ENCODE results near the gene POLK. TPM values are rescaled to one million over a fixed set of nuclear protein-coding genes. Genes with fewer than 3 reads are reported as not detected.
"Not testable (repeated sequence)": the region's sequence is repeated elsewhere in the genome, so short reads cannot be mapped to it uniquely, and the experiment has no call there.

Gene POLK
- total and polyA plus RNA-seq, 4 donors = 3.7 to 20.6 (median 9.8) TPM

GRCh38 chr5:75505112-75505511, 6.6 kb upstream of the POLK start:
- not testable (repeated sequence) for H3K36me3 ChIP-seq (ENCODE audit: control insufficient read depth in 4 of 4, insufficient read depth in 3 of 4, low read depth in 1 of 4, low read length in 3 of 4); H3K27me3 ChIP-seq (ENCODE audit: control insufficient read depth in 4 of 4, insufficient read depth in 4 of 4, low read length in 3 of 4); H3K9ac ChIP-seq (ENCODE audit: low read depth in 1 of 2, low read length in 2 of 2); H3K27ac ChIP-seq (ENCODE audit: low read depth in 1 of 2, low read length in 2 of 2); H3K4me3 ChIP-seq (ENCODE audit: low read depth in 1 of 3, low read length in 3 of 3); H3K9me3 ChIP-seq (ENCODE audit: control insufficient read depth in 4 of 4, low read length in 3 of 4); DNase-seq (ENCODE audit: low spot score)
- peaks cover 0 to 17% (median 7%) of the 10 kb centered on the region in 4 donors for H3K4me1 ChIP-seq (ENCODE audit: control insufficient read depth in 4 of 4, insufficient read depth in 4 of 4, low read length in 3 of 4)
- WGBS = 93% methylated on average over 5 of the region's 5 CpGs

GRCh38 chr5:75507841-75508240, 3.9 kb upstream of the POLK start:
- TF ChIP-seq CTCF (IDR thresholded peaks at IDR 0.05; ENCODE audit: low read depth, low read length, missing input control) (no peak), EGR1 (IDR thresholded peaks at IDR 0.05; ENCODE audit: low read depth in 2 of 2) (no peak), SP1 (IDR thresholded peaks at IDR 0.05) (no peak), GABPA (IDR thresholded peaks at IDR 0.05 in 1 of 2, conservative IDR thresholded peaks at IDR 0.05 in 1 of 2) (no peak), RXRA (IDR thresholded peaks at IDR 0.05) (no peak), JUND (IDR thresholded peaks at IDR 0.05) (no peak), RAD21 (IDR thresholded peaks at IDR 0.05) (no peak), HNF4G (IDR thresholded peaks at IDR 0.05) (no peak), FOXA1 (IDR thresholded peaks at IDR 0.05) (no peak), MAX (IDR thresholded peaks at IDR 0.05) (no peak), ZBTB33 (IDR thresholded peaks at IDR 0.05) (no peak), NR2F2 (IDR thresholded peaks at IDR 0.05) (no peak), TAF1 (conservative IDR thresholded peaks at IDR 0.05) (no peak), REST (IDR thresholded peaks at IDR 0.05) (no peak)
- 82% methylated on average over 1 of the region's 1 CpG for WGBS
- no peak overlapping the region for H3K27ac ChIP-seq (ENCODE audit: low read depth in 1 of 2, low read length in 2 of 2)
- DNase-seq (ENCODE audit: low spot score) = no peak
- no peaks in the 10 kb centered on the region for H3K27me3 ChIP-seq (ENCODE audit: control insufficient read depth in 4 of 4, insufficient read depth in 4 of 4, low read length in 3 of 4)
- H3K4me1 ChIP-seq (ENCODE audit: control insufficient read depth in 4 of 4, insufficient read depth in 4 of 4, low read length in 3 of 4) = peaks cover 2 to 26% (median 13%) of the 10 kb centered on the region in 4 donors
- H3K36me3 ChIP-seq (ENCODE audit: control insufficient read depth in 4 of 4, insufficient read depth in 3 of 4, low read depth in 1 of 4, low read length in 3 of 4) = peaks cover 0 to 4% (median 1%) of the 10 kb centered on the region in 4 donors
- H3K9me3 ChIP-seq (ENCODE audit: control insufficient read depth in 4 of 4, low read length in 3 of 4) = no peaks in the 10 kb centered on the region
- H3K4me3 ChIP-seq (ENCODE audit: low read depth in 1 of 3, low read length in 3 of 3) = no peak overlapping the region
- no peak overlapping the region for H3K9ac ChIP-seq (ENCODE audit: low read depth in 1 of 2, low read length in 2 of 2)
